ENCODE measurements around the gene SFXN4. TPM values are rescaled to one million over a fixed set of nuclear protein-coding genes. Genes with fewer than 3 reads are reported as not detected.
A peak's percentile ranks its signal among the peaks of the same experiment; 100 is the strongest.

The SFXN4 gene
- total and polyA plus RNA-seq, 2 of the 13 experiments (the other 11 are each of a cell fraction or from before 2014, with no cell fraction given), result 47.7 to 64.9 TPM

DNA sequence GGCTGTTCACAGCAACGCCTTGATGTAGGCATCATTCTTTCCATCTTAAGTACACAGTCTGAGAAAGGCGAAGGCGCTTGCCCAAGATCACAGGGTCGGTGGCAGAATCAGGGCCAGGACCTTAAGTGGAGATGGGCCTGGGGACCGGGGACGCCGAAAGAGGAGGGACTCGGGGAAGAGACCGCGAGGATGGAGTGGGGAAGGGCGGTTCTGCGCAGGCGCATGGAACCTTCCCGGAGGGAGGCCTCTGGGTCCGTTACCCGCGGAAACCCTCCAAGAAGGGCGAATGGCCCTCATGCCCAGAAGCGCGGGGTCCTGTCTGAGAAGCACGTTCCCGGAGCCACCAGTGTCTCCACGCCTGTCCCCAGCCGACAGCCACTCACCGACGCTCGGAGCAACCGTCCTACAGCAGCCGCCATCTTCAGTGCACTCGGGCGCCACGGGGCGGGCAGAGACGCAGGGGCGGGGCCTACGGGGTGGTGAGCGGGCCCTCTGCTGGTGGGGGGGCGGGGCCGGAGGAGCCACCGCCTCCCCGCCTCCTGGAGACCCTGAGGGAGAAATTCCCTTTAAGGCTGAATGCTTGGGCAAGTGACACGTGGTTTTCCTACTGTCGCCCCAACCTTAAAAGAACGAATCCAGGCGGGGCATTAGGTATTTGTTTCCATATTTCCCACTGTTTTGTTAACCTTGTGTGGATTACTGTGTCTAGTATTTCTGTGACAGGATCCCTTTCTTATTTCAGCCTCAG is 13.0 kb upstream of the SFXN4 start, which contains the start of gene PRDX3 (continued):
- TF ChIP-seq SNRNP70 (IDR thresholded peaks at IDR 0.05; ENCODE audit: low read depth, low read length), result no peak
- TF ChIP-seq, protein P1, sequence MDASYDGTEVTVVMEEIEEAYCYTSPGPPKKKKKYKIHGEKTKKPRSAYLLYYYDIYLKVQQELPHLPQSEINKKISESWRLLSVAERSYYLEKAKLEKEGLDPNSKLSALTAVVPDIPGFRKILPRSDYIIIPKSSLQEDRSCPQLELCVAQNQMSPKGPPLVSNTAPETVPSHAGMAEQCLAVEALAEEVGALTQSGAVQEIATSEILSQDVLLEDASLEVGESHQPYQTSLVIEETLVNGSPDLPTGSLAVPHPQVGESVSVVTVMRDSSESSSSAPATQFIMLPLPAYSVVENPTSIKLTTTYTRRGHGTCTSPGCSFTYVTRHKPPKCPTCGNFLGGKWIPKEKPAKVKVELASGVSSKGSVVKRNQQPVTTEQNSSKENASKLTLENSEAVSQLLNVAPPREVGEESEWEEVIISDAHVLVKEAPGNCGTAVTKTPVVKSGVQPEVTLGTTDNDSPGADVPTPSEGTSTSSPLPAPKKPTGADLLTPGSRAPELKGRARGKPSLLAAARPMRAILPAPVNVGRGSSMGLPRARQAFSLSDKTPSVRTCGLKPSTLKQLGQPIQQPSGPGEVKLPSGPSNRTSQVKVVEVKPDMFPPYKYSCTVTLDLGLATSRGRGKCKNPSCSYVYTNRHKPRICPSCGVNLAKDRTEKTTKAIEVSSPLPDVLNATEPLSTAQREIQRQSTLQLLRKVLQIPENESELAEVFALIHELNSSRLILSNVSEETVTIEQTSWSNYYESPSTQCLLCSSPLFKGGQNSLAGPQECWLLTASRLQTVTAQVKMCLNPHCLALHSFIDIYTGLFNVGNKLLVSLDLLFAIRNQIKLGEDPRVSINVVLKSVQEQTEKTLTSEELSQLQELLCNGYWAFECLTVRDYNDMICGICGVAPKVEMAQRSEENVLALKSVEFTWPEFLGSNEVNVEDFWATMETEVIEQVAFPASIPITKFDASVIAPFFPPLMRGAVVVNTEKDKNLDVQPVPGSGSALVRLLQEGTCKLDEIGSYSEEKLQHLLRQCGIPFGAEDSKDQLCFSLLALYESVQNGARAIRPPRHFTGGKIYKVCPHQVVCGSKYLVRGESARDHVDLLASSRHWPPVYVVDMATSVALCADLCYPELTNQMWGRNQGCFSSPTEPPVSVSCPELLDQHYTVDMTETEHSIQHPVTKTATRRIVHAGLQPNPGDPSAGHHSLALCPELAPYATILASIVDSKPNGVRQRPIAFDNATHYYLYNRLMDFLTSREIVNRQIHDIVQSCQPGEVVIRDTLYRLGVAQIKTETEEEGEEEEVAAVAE (CRISPR knock-in tag; IDR thresholded peaks at IDR 0.05; ENCODE audit: borderline replicate concordance), result peak; percentile 39; the same call in 1 of the 2 replicates
- no peak for TF ChIP-seq DNMT3B (CRISPR knock-in tag; conservative IDR thresholded peaks at IDR 0.05)
- TF ChIP-seq, protein P2, sequence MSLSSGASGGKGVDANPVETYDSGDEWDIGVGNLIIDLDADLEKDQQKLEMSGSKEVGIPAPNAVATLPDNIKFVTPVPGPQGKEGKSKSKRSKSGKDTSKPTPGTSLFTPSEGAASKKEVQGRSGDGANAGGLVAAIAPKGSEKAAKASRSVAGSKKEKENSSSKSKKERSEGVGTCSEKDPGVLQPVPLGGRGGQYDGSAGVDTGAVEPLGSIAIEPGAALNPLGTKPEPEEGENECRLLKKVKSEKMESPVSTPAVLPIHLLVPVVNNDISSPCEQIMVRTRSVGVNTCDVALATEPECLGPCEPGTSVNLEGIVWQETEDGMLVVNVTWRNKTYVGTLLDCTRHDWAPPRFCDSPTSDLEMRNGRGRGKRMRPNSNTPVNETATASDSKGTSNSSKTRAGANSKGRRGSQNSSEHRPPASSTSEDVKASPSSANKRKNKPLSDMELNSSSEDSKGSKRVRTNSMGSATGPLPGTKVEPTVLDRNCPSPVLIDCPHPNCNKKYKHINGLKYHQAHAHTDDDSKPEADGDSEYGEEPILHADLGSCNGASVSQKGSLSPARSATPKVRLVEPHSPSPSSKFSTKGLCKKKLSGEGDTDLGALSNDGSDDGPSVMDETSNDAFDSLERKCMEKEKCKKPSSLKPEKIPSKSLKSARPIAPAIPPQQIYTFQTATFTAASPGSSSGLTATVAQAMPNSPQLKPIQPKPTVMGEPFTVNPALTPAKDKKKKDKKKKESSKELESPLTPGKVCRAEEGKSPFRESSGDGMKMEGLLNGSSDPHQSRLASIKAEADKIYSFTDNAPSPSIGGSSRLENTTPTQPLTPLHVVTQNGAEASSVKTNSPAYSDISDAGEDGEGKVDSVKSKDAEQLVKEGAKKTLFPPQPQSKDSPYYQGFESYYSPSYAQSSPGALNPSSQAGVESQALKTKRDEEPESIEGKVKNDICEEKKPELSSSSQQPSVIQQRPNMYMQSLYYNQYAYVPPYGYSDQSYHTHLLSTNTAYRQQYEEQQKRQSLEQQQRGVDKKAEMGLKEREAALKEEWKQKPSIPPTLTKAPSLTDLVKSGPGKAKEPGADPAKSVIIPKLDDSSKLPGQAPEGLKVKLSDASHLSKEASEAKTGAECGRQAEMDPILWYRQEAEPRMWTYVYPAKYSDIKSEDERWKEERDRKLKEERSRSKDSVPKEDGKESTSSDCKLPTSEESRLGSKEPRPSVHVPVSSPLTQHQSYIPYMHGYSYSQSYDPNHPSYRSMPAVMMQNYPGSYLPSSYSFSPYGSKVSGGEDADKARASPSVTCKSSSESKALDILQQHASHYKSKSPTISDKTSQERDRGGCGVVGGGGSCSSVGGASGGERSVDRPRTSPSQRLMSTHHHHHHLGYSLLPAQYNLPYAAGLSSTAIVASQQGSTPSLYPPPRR (CRISPR knock-in tag; IDR thresholded peaks at IDR 0.05; ENCODE audit: borderline replicate concordance), result peak; percentile 70; the same call in 1 of the 2 replicates
- no peak for TF ChIP-seq SNAI1 (CRISPR knock-in tag; IDR thresholded peaks at IDR 0.05; ENCODE audit: borderline replicate concordance)
- no peak for TF ChIP-seq PAWR (CRISPR knock-in tag; IDR thresholded peaks at IDR 0.05; ENCODE audit: borderline replicate concordance)
- TF ChIP-seq, protein P3, sequence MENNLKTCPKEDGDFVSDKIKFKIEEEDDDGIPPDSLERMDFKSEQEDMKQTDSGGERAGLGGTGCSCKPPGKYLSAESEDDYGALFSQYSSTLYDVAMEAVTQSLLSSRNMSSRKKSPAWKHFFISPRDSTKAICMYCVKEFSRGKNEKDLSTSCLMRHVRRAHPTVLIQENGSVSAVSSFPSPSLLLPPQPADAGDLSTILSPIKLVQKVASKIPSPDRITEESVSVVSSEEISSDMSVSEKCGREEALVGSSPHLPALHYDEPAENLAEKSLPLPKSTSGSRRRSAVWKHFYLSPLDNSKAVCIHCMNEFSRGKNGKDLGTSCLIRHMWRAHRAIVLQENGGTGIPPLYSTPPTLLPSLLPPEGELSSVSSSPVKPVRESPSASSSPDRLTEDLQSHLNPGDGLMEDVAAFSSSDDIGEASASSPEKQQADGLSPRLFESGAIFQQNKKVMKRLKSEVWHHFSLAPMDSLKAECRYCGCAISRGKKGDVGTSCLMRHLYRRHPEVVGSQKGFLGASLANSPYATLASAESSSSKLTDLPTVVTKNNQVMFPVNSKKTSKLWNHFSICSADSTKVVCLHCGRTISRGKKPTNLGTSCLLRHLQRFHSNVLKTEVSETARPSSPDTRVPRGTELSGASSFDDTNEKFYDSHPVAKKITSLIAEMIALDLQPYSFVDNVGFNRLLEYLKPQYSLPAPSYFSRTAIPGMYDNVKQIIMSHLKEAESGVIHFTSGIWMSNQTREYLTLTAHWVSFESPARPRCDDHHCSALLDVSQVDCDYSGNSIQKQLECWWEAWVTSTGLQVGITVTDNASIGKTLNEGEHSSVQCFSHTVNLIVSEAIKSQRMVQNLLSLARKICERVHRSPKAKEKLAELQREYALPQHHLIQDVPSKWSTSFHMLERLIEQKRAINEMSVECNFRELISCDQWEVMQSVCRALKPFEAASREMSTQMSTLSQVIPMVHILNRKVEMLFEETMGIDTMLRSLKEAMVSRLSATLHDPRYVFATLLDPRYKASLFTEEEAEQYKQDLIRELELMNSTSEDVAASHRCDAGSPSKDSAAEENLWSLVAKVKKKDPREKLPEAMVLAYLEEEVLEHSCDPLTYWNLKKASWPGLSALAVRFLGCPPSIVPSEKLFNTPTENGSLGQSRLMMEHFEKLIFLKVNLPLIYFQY (CRISPR knock-in tag; IDR thresholded peaks at IDR 0.05; ENCODE audit: borderline replicate concordance), result no peak; the same call in 1 of the 2 replicates
- TF ChIP-seq BRD4 (CRISPR knock-in tag; IDR thresholded peaks at IDR 0.05), result peak; percentile 74; the same call in 1 of the 2 replicates
- TF ChIP-seq JUN (CRISPR knock-in tag; IDR thresholded peaks at IDR 0.05), result peak; percentile 44; the same call in 1 of the 2 replicates
- TF ChIP-seq ZNF180 (CRISPR knock-in tag; IDR thresholded peaks at IDR 0.05; ENCODE audit: borderline replicate concordance, low read depth), result no peak; the same call in 1 of the 2 replicates
- TF ChIP-seq, protein P4, sequence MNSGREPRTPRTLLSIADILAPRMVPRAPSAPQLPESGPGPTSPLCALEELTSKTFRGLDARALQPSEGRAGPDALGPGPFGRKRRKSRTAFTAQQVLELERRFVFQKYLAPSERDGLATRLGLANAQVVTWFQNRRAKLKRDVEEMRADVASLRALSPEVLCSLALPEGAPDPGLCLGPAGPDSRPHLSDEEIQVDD (CRISPR knock-in tag; IDR thresholded peaks at IDR 0.05; ENCODE audit: borderline replicate concordance), result peak; percentile 82; the same call in 1 of the 2 replicates
- TF ChIP-seq ZNF629 (CRISPR knock-in tag; conservative IDR thresholded peaks at IDR 0.05), result no peak
- TF ChIP-seq ZNF263 (CRISPR knock-in tag; IDR thresholded peaks at IDR 0.05), result peak; percentile 63; the same call in 1 of the 2 replicates
- no peak for TF ChIP-seq ZEB1 (IDR thresholded peaks at IDR 0.05; ENCODE audit: insufficient replicate concordance, low read depth)
